HG03108 (cell line): ENCODE measurements around the gene TRIP12.
"Not testable (repeated sequence)": the region's sequence is repeated elsewhere in the genome, so short reads cannot be mapped to it uniquely, and the experiment has no call there.

Experiments
- ATAC-seq: cut with Tn5 transposase; IDR thresholded peaks from one replicate; pipeline ENCODE4 v1.9.1; 2021; ENCODE audit warnings: moderate library complexity; ENCODE audit not compliant: unreplicated experiment

Gene TRIP12

GRCh38 chr2:229921101-229921891 lies 513 bp downstream of the TRIP12 start:
- peak; percentile 15 for ATAC-seq

DNA sequence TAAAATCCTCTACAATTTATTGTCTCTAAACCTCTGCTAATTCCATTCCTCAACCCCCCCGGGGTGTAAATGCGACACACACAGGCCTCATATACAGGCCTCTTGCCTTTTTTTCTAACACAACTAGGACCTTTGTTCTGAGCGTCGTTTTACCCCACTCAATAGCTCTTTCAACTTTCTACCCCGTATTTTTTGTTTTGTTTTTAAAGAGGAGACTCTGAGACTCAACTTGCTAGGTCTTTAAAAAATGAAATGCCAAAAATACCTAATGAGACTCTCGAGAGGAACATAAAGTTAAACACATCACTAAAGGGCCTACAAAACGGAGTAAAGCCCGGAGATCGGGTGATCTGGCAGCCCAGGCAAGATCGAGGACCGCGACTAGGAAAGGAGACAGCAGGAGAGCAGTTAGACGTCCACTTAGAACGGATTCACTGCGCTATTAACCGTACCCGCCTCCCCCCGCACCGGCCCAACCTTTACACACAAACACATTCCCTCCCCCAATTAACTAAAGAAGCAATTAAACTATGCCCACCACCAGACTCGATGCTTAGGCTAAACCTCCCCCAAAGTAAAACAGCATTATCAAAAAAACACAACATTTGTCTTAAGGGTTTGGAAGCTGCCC lies 1.7 kb downstream of the TRIP12 start:
- ATAC-seq: no peak

DNA sequence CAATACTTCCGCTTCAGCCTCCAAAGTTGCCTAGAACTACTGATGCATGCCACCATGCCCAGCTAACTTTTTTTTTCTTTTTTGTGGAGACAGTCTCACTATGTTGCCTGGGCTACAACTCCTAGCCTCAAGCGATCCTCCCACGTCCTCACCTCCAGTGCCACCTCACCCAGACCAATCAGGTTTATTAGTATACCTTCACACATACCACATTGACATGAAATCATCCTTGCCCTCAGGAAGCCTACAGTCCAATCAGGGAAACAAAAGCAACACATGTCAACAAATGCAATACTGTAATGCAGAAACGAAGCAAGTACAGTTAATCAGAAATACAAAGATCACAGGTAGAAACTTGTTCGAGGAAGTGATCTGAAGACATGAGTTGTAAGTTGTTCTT lies 4.0 kb downstream of the TRIP12 start:
- ATAC-seq: no peak

- ATAC-seq: no peak
These were observed 7.6 kb downstream of the TRIP12 start for GRCh38 chr2:229914171-229914570.

- ATAC-seq: no peak
These were observed 10.9 kb downstream of the TRIP12 start for GRCh38 chr2:229910832-229911412.

- no peak for ATAC-seq
These were observed 11.5 kb downstream of the TRIP12 start for GRCh38 chr2:229910147-229910831.

DNA sequence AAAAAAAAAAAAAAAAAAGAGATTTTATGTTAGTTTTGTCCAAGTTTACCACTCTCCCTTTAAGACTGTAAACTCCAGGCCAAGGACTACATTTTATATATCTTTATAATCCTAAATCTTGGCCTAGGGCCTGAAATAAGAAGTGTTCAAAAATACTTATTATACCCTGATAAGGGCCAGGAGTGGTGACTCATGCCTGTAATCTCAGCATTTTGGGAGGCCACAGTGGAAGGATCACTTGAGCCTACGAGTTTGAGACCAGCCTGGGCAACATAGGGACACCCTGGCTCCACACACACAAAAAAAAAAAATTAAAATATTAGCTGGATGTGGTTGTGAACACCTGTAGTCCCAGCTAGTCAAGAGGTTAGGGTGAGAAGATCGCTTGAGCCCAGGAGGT lies 12.7 kb downstream of the TRIP12 start:
- no peak for ATAC-seq

- ATAC-seq: no peak
These were observed 16.2 kb downstream of the TRIP12 start for GRCh38 chr2:229905601-229906000.

GRCh38 chr2:229903037-229903436 lies 18.8 kb downstream of the TRIP12 start:
- ATAC-seq: no peak

DNA sequence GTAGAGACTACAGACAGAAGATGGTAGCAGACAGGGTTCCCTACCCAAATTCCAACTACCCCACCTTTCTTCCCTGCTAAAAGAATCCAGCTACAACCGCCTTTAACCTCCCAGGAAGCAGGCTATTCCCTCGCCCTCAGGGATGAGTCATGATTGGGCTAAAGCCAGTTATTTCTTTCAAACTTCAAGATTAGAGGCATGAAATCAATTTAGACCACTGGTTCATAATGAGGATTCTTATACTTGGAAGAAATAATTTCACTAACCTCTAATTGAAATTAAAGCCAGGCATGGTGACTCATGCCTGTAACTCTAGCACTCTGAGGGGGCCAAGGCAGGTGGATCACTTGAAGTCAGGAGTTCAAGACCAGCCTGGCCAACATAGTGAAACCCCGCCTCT lies 20.0 kb downstream of the TRIP12 start:
- no peak for ATAC-seq

DNA sequence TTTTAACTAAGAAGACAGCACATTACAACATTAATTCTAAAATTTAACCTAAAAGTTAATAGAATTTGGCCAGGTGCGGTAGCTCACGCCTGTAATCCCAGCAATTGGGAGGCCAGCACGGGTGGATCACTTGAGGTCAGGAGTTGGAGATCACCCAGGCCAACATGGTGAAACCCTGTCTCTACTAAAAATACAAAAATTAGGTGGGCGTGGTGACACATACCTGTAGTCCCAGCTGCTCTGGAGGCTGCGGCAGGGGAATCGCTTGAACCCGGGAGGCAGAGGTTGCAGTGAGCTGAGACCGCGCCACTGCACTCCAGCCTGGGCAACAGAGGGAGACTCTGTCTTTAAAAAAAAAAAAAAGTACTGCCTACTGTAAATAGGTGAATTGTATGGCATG lies 21.3 kb downstream of the TRIP12 start:
- not testable (repeated sequence) for ATAC-seq

DNA sequence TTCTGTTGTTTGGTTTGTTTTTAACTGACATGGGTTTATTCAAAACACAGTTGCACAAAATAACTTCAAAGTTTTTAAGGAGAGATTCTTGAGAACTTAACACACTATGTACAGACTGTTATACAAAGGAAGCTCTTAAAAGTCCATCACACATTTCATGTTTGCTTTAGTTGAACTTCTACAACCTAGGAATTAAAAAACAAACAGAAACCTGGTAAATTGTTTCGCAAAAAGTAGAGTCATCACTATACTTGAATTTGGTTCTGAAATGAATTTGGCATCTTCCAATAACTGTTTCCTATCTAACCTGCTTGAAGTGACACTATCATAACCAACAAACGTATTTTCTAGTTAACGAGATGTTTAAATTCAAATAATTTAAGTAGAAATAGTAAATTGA lies 21.8 kb downstream of the TRIP12 start:
- ATAC-seq: no peak

DNA sequence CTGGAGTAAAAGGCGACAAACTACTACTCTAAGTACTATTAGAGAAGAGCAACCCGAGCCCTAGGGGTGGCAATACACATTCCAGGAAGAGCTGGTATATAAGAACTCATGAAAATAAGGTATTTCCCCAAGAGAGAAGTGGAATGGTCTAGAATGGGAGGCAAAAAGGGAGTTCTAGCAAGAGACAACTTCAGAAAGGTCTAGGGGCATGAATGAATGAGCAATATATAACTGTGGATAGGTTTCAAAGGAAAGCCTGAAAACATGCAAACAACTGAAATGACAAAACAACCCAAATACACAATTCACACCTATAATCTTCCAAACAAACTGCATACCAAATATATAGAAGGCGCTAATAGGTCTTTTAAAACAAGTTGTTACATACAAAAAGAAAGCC lies 22.2 kb downstream of the TRIP12 start:
- ATAC-seq: no peak

DNA sequence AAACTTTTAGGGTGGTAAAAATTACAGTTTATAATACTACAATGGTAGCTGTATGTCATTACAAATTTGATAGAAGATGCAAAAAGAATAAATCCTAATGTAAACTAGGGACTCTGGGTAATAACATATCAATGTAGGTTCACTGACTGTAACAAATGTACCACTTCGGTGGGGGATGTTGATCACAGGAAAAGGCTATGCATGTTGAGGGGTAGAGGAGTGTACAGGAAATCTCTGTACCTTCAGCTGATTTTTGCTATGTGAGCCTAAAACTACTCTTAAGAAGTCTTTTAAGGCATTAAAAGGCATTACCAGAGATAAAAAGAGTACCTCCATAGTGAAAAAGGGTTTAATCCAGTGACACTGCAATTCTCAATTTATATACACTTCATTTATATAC lies 25.0 kb downstream of the TRIP12 start:
- no peak for ATAC-seq

- no peak for ATAC-seq
These were observed 32.8 kb downstream of the TRIP12 start for GRCh38 chr2:229889023-229889422.

DNA sequence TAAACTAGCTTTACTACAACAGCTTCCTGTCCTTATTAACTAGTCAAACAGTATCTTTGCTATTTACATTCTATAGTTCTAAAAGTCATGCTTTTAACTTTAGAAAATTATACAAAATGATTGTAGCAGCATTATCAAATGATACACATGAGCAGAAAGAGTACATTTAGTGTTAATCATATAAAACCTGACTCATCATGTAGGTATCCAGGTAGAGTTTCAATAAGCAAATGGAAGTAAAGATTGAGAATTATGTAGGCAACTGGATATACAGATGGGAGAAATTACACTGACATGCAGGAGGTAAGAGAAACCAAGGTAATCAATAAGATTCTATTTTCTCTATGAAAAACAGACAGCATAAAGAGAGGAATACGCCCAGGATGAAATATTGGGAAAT lies 33.8 kb downstream of the TRIP12 start:
- no peak for ATAC-seq

GRCh38 chr2:229887441-229887840 lies 34.4 kb downstream of the TRIP12 start:
- ATAC-seq: no peak

- ATAC-seq: no peak
These were observed 36.8 kb downstream of the TRIP12 start for GRCh38 chr2:229884775-229885699.

GRCh38 chr2:229882583-229882982 lies 39.2 kb downstream of the TRIP12 start:
- ATAC-seq: no peak

- no peak for ATAC-seq
These were observed 40.8 kb downstream of the TRIP12 start for GRCh38 chr2:229880892-229881586.
